SK-N-SH (cell line): ENCODE results near the gene NTNG2. TPM values are rescaled to one million over a fixed set of nuclear protein-coding genes. Genes with fewer than 3 reads are reported as not detected.
A peak's percentile ranks its signal among the peaks of the same experiment; 100 is the strongest.

Source experiments
- CTCF ChIA-PET: fragments of 300-600, 350-600 bp; formaldehyde crosslinking; extraction: SDS; loops from one replicate; lab custom pipeline; 2021; lab: Yijun Ruan, JAX
- POLR2A ChIA-PET: fragments of 350-600 bp; sonication (Branson Sonifier 250); formaldehyde crosslinking; extraction: SDS; loops from one replicate; lab custom pipeline; 2020; ENCODE audit warnings: antibody characterized with exemption, inconsistent platforms; lab: Yijun Ruan, JAX
- DNase-seq: peaks from one replicate; pipeline ENCODE4 v3.0.0; 2012
- H2AFZ ChIP-seq: fragments of 200-600 bp; sonication (generic); 2 replicates; pipeline ENCODE4 v1.8.1; 2016; ENCODE audit warnings: antibody characterized with exemption, mild to moderate bottlenecking, low read depth
- H3F3A ChIP-seq: fragments of 200-600 bp; sonication (generic); replicated peaks from 2 replicates; pipeline ENCODE3; 2016; ENCODE audit warnings: antibody characterized with exemption, mild to moderate bottlenecking; ENCODE audit not compliant: insufficient read depth
- H3K27ac ChIP-seq, 2 experiments: fragments of 200-500 bp in 1 of 2; fragments of 200-600 bp in 1 of 2; sonication (Bioruptor generic) in 1 of 2; sonication (generic), shearing (Covaris generic) in 1 of 2; 2 replicates each; pipeline versions ENCODE4 v1.5.1 to v1.6.1; 2014 to 2016; ENCODE audit warnings: low read depth in 2 of 2, inconsistent platforms in 1 of 2, low read length in 1 of 2, mild to moderate bottlenecking in 1 of 2, mixed read lengths in 1 of 2
- H3K27me3 ChIP-seq: fragments of 200-600 bp; sonication (generic), shearing (Covaris generic); 2 replicates; pipeline ENCODE4 v1.6.1; 2016; ENCODE audit warnings: mixed run types; ENCODE audit not compliant: insufficient read depth
- H3K36me3 ChIP-seq, 2 experiments: fragments of 200-500 bp in 1 of 2; fragments of 200-600 bp in 1 of 2; sonication (Bioruptor generic) in 1 of 2; sonication (generic) in 1 of 2; replicated peaks in 1 of 2; 2 replicates each; pipeline versions ENCODE3 to v1.5.1; 2014 to 2016; ENCODE audit warnings: low read length in 1 of 2, mild to moderate bottlenecking in 1 of 2; ENCODE audit not compliant: insufficient read depth in 2 of 2, control insufficient read depth in 1 of 2
- H3K4me1 ChIP-seq, 2 experiments: fragments of 200-500 bp in 1 of 2; fragments of 200-600 bp in 1 of 2; sonication (Bioruptor generic) in 1 of 2; sonication (generic), shearing (Covaris generic) in 1 of 2; 2 replicates each; pipeline versions ENCODE4 v1.5.1 to v1.6.1; 2014 to 2016; ENCODE audit warnings: low read depth in 1 of 2, low read length in 1 of 2, mixed run types in 1 of 2; ENCODE audit not compliant: insufficient read depth in 2 of 2, control insufficient read depth in 1 of 2
- H3K4me2 ChIP-seq: fragments of 200-600 bp; sonication (generic), shearing (Covaris generic); 2 replicates; pipeline ENCODE4 v1.6.1; 2017; ENCODE audit warnings: mixed run types
- H3K4me3 ChIP-seq, 2 experiments: fragments of 200-500 bp in 1 of 2; fragments of 200-600 bp in 1 of 2; sonication (Bioruptor generic) in 1 of 2; sonication (generic), shearing (Covaris generic) in 1 of 2; 2 replicates each; pipeline versions ENCODE4 v1.5.1 to v1.8.1; 2014 to 2016; ENCODE audit warnings: low read depth in 2 of 2, inconsistent platforms in 1 of 2, low read length in 1 of 2, mild to moderate bottlenecking in 1 of 2, mixed read lengths in 1 of 2, moderate library complexity in 1 of 2
- H3K79me2 ChIP-seq: fragments of 200-600 bp; sonication (generic); 2 replicates; pipeline ENCODE4 v1.8.1; 2017; ENCODE audit warnings: mild to moderate bottlenecking; ENCODE audit not compliant: insufficient read depth
- H3K9ac ChIP-seq: fragments of 200-600 bp; sonication (generic); 2 replicates; pipeline ENCODE4 v1.6.1; 2017; ENCODE audit warnings: mixed run types
- H3K9me2 ChIP-seq: fragments of 200-600 bp; sonication (generic); 2 replicates; pipeline ENCODE4 v1.6.1; 2017; ENCODE audit warnings: mixed run types
- H3K9me3 ChIP-seq: fragments of 200-600 bp; sonication (generic); 2 replicates; pipeline ENCODE4 v1.6.1; 2017; ENCODE audit warnings: mixed run types, mild to moderate bottlenecking, moderate library complexity
- H4K20me1 ChIP-seq: fragments of 200-600 bp; sonication (generic); 2 replicates; pipeline ENCODE4 v1.6.1; 2017; ENCODE audit warnings: mild to moderate bottlenecking, mixed run types; ENCODE audit not compliant: insufficient read depth
- CTCF ChIP-seq: fragments of 200-600 bp; sonication (generic); IDR thresholded peaks from 2 replicates; pipeline ENCODE4 v1.6.1; 2017; ENCODE audit warnings: antibody characterized with exemption, mild to moderate bottlenecking, moderate library complexity
- EP300 ChIP-seq, 2 experiments: IDR thresholded peaks; 2 replicates each; pipeline versions ENCODE4 v1.4.0 to v1.6.1; 2012; ENCODE audit warnings: borderline replicate concordance in 1 of 2, low read depth in 1 of 2, low read length in 1 of 2
- EZH2phosphoT487 ChIP-seq: fragments of 200-600 bp; sonication (generic); IDR thresholded peaks from 2 replicates; pipeline ENCODE4 v1.6.1; 2017; ENCODE audit warnings: low read depth, mixed run types, mild to moderate bottlenecking, antibody characterized with exemption, moderate library complexity, borderline replicate concordance
- FOSL2 ChIP-seq: IDR thresholded peaks from 2 replicates; pipeline ENCODE4 v1.4.0; 2012; ENCODE audit warnings: low read depth, mild to moderate bottlenecking, moderate library complexity, borderline replicate concordance
- GABPA ChIP-seq: IDR thresholded peaks from 2 replicates; pipeline ENCODE4 v1.4.0; 2012; ENCODE audit warnings: low read depth, mild to moderate bottlenecking
- GATA2 ChIP-seq: sonication (generic); formaldehyde crosslinking; IDR thresholded peaks from 2 replicates; pipeline ENCODE4 v1.5.0; 2020; ENCODE audit warnings: mild to moderate bottlenecking, missing genetic modification reagents
- MAX ChIP-seq: IDR thresholded peaks from 2 replicates; pipeline ENCODE4 v1.4.0; 2012; ENCODE audit warnings: low read depth
- MEF2A ChIP-seq: IDR thresholded peaks from 2 replicates; pipeline ENCODE4 v1.4.0; 2012; ENCODE audit warnings: low read depth, borderline replicate concordance
- MXI1 ChIP-seq: IDR thresholded peaks from 2 replicates; pipeline ENCODE4 v1.6.1; 2012; ENCODE audit warnings: mild to moderate bottlenecking, low read depth, low read length, improper control_type of control experiment
- PBX3 ChIP-seq: IDR thresholded peaks from 2 replicates; pipeline ENCODE4; 2012
- RCOR1 ChIP-seq: fragments of 150-350 bp; IDR thresholded peaks from 2 replicates; pipeline ENCODE4 v1.6.1; 2017; ENCODE audit warnings: antibody characterized with exemption, low read length
- RFX5 ChIP-seq: IDR thresholded peaks from 2 replicates; pipeline ENCODE4 v1.6.1; 2012; ENCODE audit warnings: mild to moderate bottlenecking, improper control_type of control experiment, low read length
- YY1 ChIP-seq: IDR thresholded peaks from 2 replicates; pipeline ENCODE4 v1.4.0; 2012; ENCODE audit warnings: low read depth, mild to moderate bottlenecking
- WGBS: methylation state at CpG from one replicate; pipeline ENCODE4 v1.1.6; 2017; ENCODE audit warnings: low lambda C conversion rate; 5-methylcytosine and 5-hydroxymethylcytosine counted together
- polyA plus RNA-seq, 3 experiments: library from polyadenylated mRNA; depleted of rRNA; stranded (reverse); fragments of >200 nt; gene quantifications; 2 replicates each; pipeline ENCODE4 v1.2.3, GENCODE V29; 2012
- TF ChIP-seq, protein P1 (sequence below): IDR thresholded peaks from 2 replicates; pipeline ENCODE4 v1.6.1; 2012; ENCODE audit warnings: mild to moderate bottlenecking, low read depth, low read length, moderate library complexity

The NTNG2 gene
- polyA plus RNA-seq, 1 of the 3 experiments (the other 2 are of a cell fraction) = 6.1 TPM

DNA sequence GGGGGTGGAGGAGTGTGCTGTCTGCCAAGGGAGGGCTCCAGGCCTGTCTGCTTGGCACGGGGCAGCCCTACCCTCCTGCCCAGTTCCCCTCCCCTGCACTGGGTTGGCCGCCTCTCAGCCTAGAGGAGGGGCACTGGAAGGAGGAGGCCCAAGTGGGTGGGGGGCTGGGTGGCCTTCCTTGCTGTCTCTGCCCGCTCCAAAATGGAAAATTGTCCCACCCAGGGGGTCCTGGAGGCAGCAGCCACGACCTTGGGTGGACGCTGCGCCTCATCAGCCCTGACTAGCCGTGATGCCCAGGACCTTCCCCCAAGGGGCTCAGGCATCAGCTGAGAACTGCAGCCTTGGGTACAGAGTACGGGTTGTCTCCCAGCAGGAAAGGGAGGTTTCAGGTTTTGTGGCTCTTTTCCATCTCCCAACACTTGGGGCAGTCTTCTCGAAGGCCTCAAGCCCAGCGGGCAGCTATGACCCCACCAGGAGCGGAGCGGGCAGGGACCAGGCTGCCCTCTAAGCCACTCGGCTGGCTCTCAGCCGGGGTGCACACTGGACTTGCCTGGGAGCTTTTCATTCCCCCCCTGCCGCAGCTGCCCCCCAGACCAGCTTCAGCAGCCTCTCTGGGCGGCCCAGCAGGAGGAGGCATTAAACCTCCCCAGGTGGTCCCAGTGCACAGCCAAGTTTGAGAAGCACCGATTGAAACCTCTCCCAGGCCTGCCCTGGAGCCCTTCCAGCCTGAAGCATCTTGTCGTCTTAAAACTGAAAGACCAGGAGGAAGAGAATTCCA lies 20.6 kb downstream of the NTNG2 start (continued):
- TF ChIP-seq, protein P1, sequence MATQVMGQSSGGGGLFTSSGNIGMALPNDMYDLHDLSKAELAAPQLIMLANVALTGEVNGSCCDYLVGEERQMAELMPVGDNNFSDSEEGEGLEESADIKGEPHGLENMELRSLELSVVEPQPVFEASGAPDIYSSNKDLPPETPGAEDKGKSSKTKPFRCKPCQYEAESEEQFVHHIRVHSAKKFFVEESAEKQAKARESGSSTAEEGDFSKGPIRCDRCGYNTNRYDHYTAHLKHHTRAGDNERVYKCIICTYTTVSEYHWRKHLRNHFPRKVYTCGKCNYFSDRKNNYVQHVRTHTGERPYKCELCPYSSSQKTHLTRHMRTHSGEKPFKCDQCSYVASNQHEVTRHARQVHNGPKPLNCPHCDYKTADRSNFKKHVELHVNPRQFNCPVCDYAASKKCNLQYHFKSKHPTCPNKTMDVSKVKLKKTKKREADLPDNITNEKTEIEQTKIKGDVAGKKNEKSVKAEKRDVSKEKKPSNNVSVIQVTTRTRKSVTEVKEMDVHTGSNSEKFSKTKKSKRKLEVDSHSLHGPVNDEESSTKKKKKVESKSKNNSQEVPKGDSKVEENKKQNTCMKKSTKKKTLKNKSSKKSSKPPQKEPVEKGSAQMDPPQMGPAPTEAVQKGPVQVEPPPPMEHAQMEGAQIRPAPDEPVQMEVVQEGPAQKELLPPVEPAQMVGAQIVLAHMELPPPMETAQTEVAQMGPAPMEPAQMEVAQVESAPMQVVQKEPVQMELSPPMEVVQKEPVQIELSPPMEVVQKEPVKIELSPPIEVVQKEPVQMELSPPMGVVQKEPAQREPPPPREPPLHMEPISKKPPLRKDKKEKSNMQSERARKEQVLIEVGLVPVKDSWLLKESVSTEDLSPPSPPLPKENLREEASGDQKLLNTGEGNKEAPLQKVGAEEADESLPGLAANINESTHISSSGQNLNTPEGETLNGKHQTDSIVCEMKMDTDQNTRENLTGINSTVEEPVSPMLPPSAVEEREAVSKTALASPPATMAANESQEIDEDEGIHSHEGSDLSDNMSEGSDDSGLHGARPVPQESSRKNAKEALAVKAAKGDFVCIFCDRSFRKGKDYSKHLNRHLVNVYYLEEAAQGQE = no peak

DNA sequence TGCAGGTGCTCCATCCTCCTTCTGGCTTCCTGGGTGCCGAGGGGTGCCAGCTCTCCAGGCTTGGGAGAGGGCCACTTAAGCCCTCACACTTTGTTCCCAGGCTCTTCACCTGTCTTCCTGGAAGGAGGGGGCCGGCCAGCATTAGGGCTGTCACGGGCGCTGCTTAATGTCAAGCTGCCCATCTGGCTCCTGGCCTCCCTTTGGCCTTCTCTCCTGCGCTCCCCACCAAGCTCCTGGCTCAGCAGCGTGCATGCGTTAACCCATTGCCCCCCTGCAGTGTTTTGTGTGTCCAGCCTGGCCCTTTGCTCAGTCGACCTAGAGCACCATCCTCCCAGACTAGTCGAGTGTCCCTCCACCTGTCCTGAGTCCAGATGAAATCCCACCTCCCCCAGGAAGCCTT lies 21.3 kb downstream of the NTNG2 start:
- no peak for TF ChIP-seq PBX3
- peak in 1 of 2 experiments; percentile 55; a peak in 1 of 4 replicates for TF ChIP-seq EP300 (IDR thresholded peaks at IDR 0.05; ENCODE audit: borderline replicate concordance in 1 of 2, low read depth in 1 of 2, low read length in 1 of 2)
- peak; percentile 47; the same call in 1 of the 2 replicates for TF ChIP-seq MXI1
- TF ChIP-seq, all 33 proteins: peak for 2
- Histone ChIP-seq H3K4me3 (no peak overlapping the region), H3F3A (no peaks in the 10 kb centered on the region), H3K27ac (peak overlapping the region in 1 of 2 experiments; percentile 99; a peak in 2 of 4 replicates), H3K9me3 (no peaks in the 10 kb centered on the region), H3K4me2 (no peak overlapping the region), H3K9me2 (no peaks in the 10 kb centered on the region), H3K9ac (no peak overlapping the region), H3K36me3 (no peaks in the 10 kb centered on the region), H4K20me1 (no peaks in the 10 kb centered on the region), H3K27me3 (no peaks in the 10 kb centered on the region), H3K79me2 (no peaks in the 10 kb centered on the region), H3K4me1 (peaks cover 0 to 66% of the 10 kb centered on the region in 2 experiments; a peak in 2 of 4 replicates), H2AFZ (no peak overlapping the region)
- ChIA-PET CTCF (interaction anchor here (0.8 to 7.7 kb wide), 15 partner anchors 8 to 424 kb away, joined by 3 to 93 read pairs (median 5); no protein-coding TSS in a partner anchor), POLR2A (interaction anchor here (0.7 to 1.7 kb wide), 4 partner anchors 8 to 446 kb away, joined by 3 to 5 read pairs (median 4); no protein-coding TSS in a partner anchor)
- WGBS = 68% methylated on average over 8 of the region's 9 CpGs
- peak; percentile 65 for DNase-seq

GRCh38 chr9:132183715-132184114 lies 21.9 kb downstream of the NTNG2 start:
- no peaks in the 10 kb centered on the region for H3K9me2 ChIP-seq
- TF ChIP-seq FOSL2 (no peak), RFX5 (no peak), RCOR1 (no peak), YY1 (no peak), EZH2phosphoT487 (no peak), MAX (no peak), PBX3 (no peak), GABPA (no peak), MEF2A (no peak), CTCF (no peak), GATA2 (CRISPR knock-in tag) (no peak)
- no peak for DNase-seq
- peak overlapping the region in 1 of 2 experiments; percentile 99; a peak in 2 of 4 replicates for H3K27ac ChIP-seq
- H3K27me3 ChIP-seq = no peaks in the 10 kb centered on the region
- CTCF ChIA-PET = interaction anchor here (0.6 to 7.7 kb wide), 6 partner anchors 9 to 55 kb away, joined by 3 to 93 read pairs (median 16); no protein-coding TSS in a partner anchor
- H3K4me2 ChIP-seq = no peak overlapping the region
- H3F3A ChIP-seq = no peaks in the 10 kb centered on the region
- no peaks in the 10 kb centered on the region for H3K9me3 ChIP-seq
- H3K36me3 ChIP-seq = no peaks in the 10 kb centered on the region
- no peak overlapping the region for H3K4me3 ChIP-seq
- no peaks in the 10 kb centered on the region for H4K20me1 ChIP-seq
- 66% methylated on average over 6 of the region's 7 CpGs for WGBS
- no peak overlapping the region for H2AFZ ChIP-seq
- no peaks in the 10 kb centered on the region for H3K79me2 ChIP-seq
- no peak overlapping the region for H3K9ac ChIP-seq
- POLR2A ChIA-PET = interaction anchor here (1.1 to 1.7 kb wide), 2 partner anchors 30 to 56 kb away, joined by 4 to 5 read pairs; no protein-coding TSS in a partner anchor
- H3K4me1 ChIP-seq = peaks cover 0 to 66% of the 10 kb centered on the region in 2 experiments; a peak in 2 of 4 replicates
